Naive thymus-derived CD8-positive, alpha-beta T cell (primary cell): ENCODE results near the gene MVB12A. TPM values are rescaled to one million over a fixed set of nuclear protein-coding genes. Genes with fewer than 3 reads are reported as not detected.

Source experiments
- ATAC-seq, 2 donors: fragments of 150-1000 bp; cut with Tn5 transposase in 1 of 2; sonication (Bioruptor Pico), chemical (Tn5 transposase) in 1 of 2; 1 replicate in 1 of 2; 2 replicates in 1 of 2; pipeline ENCODE4 v1.10.0; 2021; ENCODE audit warnings: mild to moderate bottlenecking in 2 of 2, moderate library complexity in 2 of 2
- POLR2A ChIA-PET: fragments of 350-600 bp; sonication (Branson Sonifier 250); formaldehyde crosslinking; loops from one replicate; lab custom pipeline; 2021; ENCODE audit warnings: antibody characterized with exemption; lab: Charles Lee
- DNase-seq, 10 donors: peaks; one replicate each; pipeline versions ENCODE4 v3.0.0 to v3.0.0-alpha.2; 2020 to 2022
- H3K27ac Mint-ChIP-seq, 10 donors: one replicate each; pipeline ENCODE4 v1.8.0; 2020 to 2022; ENCODE audit warnings: mild to moderate bottlenecking in 10 of 10, mixed read lengths in 10 of 10, moderate library complexity in 4 of 10, inconsistent platforms in 1 of 10
- H3K27me3 Mint-ChIP-seq, 5 donors: one replicate each; pipeline ENCODE4 v1.8.0; 2021 to 2022; ENCODE audit warnings: mixed read lengths in 5 of 5
- H3K36me3 Mint-ChIP-seq, 3 donors: one replicate each; pipeline ENCODE4 v1.8.0; 2020 to 2022; ENCODE audit warnings: mixed read lengths in 3 of 3, mild to moderate bottlenecking in 2 of 3, inconsistent platforms in 1 of 3
- H3K4me1 Mint-ChIP-seq, 4 donors: one replicate each; pipeline ENCODE4 v1.8.0; 2021 to 2022; ENCODE audit warnings: mixed read lengths in 4 of 4
- H3K4me3 Mint-ChIP-seq, 10 donors: one replicate each; pipeline ENCODE4 v1.8.0; 2020 to 2022; ENCODE audit warnings: mild to moderate bottlenecking in 10 of 10, mixed read lengths in 10 of 10, moderate library complexity in 6 of 10, inconsistent platforms in 1 of 10
- H3K9me3 Mint-ChIP-seq, 9 donors: one replicate each; pipeline ENCODE4 v1.8.0; 2020 to 2022; ENCODE audit warnings: mixed read lengths in 9 of 9, mild to moderate bottlenecking in 3 of 9, inconsistent platforms in 1 of 9, moderate library complexity in 1 of 9
- polyA plus RNA-seq, 3 donors: library from polyadenylated mRNA; unstranded; fragments of 300-500 nt; fragmentation: Illumina TruSeq; gene quantifications; one replicate each; pipeline ENCODE4 v1.2.3, GENCODE V29; 2021
- total RNA-seq, 8 experiments: library from RNA in 2 of 8; stranded (reverse) in 2 of 8; gene quantifications; one replicate each; pipeline ENCODE4 v1.2.3 and lab custom pipeline; 2021 to 2026

MVB12A gene
- total and polyA plus RNA-seq, 5 experiments from 2014 or later, result 24.3 to 34.6 (median 30.0) TPM

- Mint-ChIP-seq H3K27me3 (no peaks in the 10 kb centered on the region), H3K4me1 (peaks cover 11 to 29% (median 25%) of the 10 kb centered on the region in 4 donors), H3K4me3 (peak overlapping the region; percentile 58 to 99 (median 83)), H3K36me3 (no peaks in the 10 kb centered on the region), H3K9me3 (peaks cover 0 to 3% (median 0%) of the 10 kb centered on the region in 9 donors), H3K27ac (peak overlapping the region in 4 of 10 donors; percentile 28 to 89 (median 66))
- ATAC-seq (peak in 1 of 2 donors; percentile 50), DNase-seq (no peak)
- POLR2A ChIA-PET, result interaction anchor here (0.5 to 2.3 kb wide), 9 partner anchors 12 to 897 kb away, joined by 3 to 10 read pairs (median 3); partner anchors contain the start of genes BST2 and SLC27A1
Observed at GRCh38 chr19:17391371-17392151, 28.3 kb upstream of the MVB12A start.

- POLR2A ChIA-PET, result interaction anchor here (3.0 kb wide), 1 partner anchor 12 kb away, joined by 11 read pairs; the partner anchor contains the start of gene BST2
- peaks cover 11 to 29% (median 25%) of the 10 kb centered on the region in 4 donors for H3K4me1 Mint-ChIP-seq
- no peaks in the 10 kb centered on the region for H3K27me3 Mint-ChIP-seq
- H3K27ac Mint-ChIP-seq, result peak overlapping the region in 1 of 10 donors; percentile 48
- ATAC-seq, result no peak
- peaks cover 0 to 3% (median 0%) of the 10 kb centered on the region in 9 donors for H3K9me3 Mint-ChIP-seq
- H3K36me3 Mint-ChIP-seq, result no peaks in the 10 kb centered on the region
- no peak for DNase-seq
- peak overlapping the region in 3 of 10 donors; percentile 34 to 45 (median 36) for H3K4me3 Mint-ChIP-seq
Observed at GRCh38 chr19:17393002-17393401, 26.8 kb upstream of the MVB12A start.

GRCh38 chr19:17393914-17394313 is 25.9 kb upstream of the MVB12A start, which contains the start of gene CCDC194:
Gene CCDC194, minus strand, starts transcription at chr19:17394196. Its CDS starts 38 bp downstream, at chr19:17394158.
- Mint-ChIP-seq H3K27me3 (no peaks in the 10 kb centered on the region), H3K27ac (peak within 1 kb of the TSS in 9 of 10 donors; percentile 44 to 84 (median 71)), H3K36me3 (no peaks in the 10 kb centered on the region), H3K4me1 (peaks cover 11 to 29% (median 25%) of the 10 kb centered on the region in 4 donors), H3K4me3 (peak within 1 kb of the TSS in 5 of 10 donors; percentile 7 to 45 (median 34)), H3K9me3 (peaks cover 0 to 3% (median 0%) of the 10 kb centered on the region in 9 donors)
- no peak for ATAC-seq
- DNase-seq, result no peak
- POLR2A ChIA-PET, result interaction anchor here (0.6 to 3.0 kb wide), 3 partner anchors 9 to 696 kb away, joined by 3 to 11 read pairs (median 3); partner anchors contain the start of gene BST2

GRCh38 chr19:17394891-17395415 is 24.9 kb upstream of the MVB12A start:
- no peak for ATAC-seq
- H3K27ac Mint-ChIP-seq, result peak overlapping the region in 8 of 10 donors; percentile 44 to 84 (median 72)
- peaks cover 11 to 29% (median 25%) of the 10 kb centered on the region in 4 donors for H3K4me1 Mint-ChIP-seq

GRCh38 chr19:17398902-17399527 is 20.8 kb upstream of the MVB12A start:
- ATAC-seq (no peak), DNase-seq (no peak)
- Mint-ChIP-seq H3K4me3 (no peak overlapping the region), H3K36me3 (peaks cover 0 to 27% (median 2%) of the 10 kb centered on the region in 3 donors), H3K9me3 (no peaks in the 10 kb centered on the region), H3K4me1 (peaks cover 9 to 19% (median 18%) of the 10 kb centered on the region in 4 donors), H3K27ac (peak overlapping the region in 1 of 10 donors; percentile 44), H3K27me3 (no peaks in the 10 kb centered on the region)
- POLR2A ChIA-PET, result interaction anchor here (0.6 kb wide), 1 partner anchor 9 kb away, joined by 3 read pairs; no protein-coding TSS in a partner anchor

More at GRCh38 chr19:17394891-17395415, 24.9 kb upstream of the MVB12A start:
- POLR2A ChIA-PET, result interaction anchor here (0.6 to 3.0 kb wide), 3 partner anchors 10 to 25 kb away, joined by 3 to 11 read pairs (median 3); partner anchors contain the start of genes BST2 and MVB12A
- Mint-ChIP-seq H3K27me3 (no peaks in the 10 kb centered on the region), H3K36me3 (peaks cover 0 to 3% (median 0%) of the 10 kb centered on the region in 3 donors), H3K4me3 (peak overlapping the region in 4 of 10 donors; percentile 7 to 33 (median 30)), H3K9me3 (peaks cover 0 to 2% (median 0%) of the 10 kb centered on the region in 9 donors)
- peak in 4 of 10 donors; percentile 21 to 40 (median 32) for DNase-seq

- Mint-ChIP-seq H3K27ac (peak overlapping the region in 6 of 10 donors; percentile 25 to 74 (median 50)), H3K4me3 (peak overlapping the region in 1 of 10 donors; percentile 24), H3K9me3 (no peaks in the 10 kb centered on the region), H3K27me3 (no peaks in the 10 kb centered on the region), H3K36me3 (peaks cover 0 to 27% (median 2%) of the 10 kb centered on the region in 3 donors), H3K4me1 (peaks cover 12 to 30% (median 23%) of the 10 kb centered on the region in 4 donors)
- POLR2A ChIA-PET, result no interaction called here
- ATAC-seq (no peak), DNase-seq (no peak)
Observed at GRCh38 chr19:17401628-17402027, 18.2 kb upstream of the MVB12A start.

GRCh38 chr19:17402982-17403855 is 16.6 kb upstream of the MVB12A start:
- H3K4me1 Mint-ChIP-seq, result peaks cover 20 to 39% (median 37%) of the 10 kb centered on the region in 4 donors
- peak overlapping the region; percentile 87 to 99 (median 96) for H3K4me3 Mint-ChIP-seq
- peaks cover 0 to 27% (median 2%) of the 10 kb centered on the region in 3 donors for H3K36me3 Mint-ChIP-seq
- H3K27me3 Mint-ChIP-seq, result no peaks in the 10 kb centered on the region
- ATAC-seq (peak; percentile 9 to 40), DNase-seq (peak in 6 of 10 donors; percentile 23 to 55 (median 32))
- H3K27ac Mint-ChIP-seq, result peak overlapping the region in 9 of 10 donors; percentile 28 to 97 (median 84)
- POLR2A ChIA-PET, result interaction anchor here (0.6 to 1.2 kb wide), 2 partner anchors 12 to 57 kb away, joined by 3 to 4 read pairs; no protein-coding TSS in a partner anchor
- no peaks in the 10 kb centered on the region for H3K9me3 Mint-ChIP-seq

GRCh38 chr19:17404015-17404414 is 15.8 kb upstream of the MVB12A start:
- Mint-ChIP-seq H3K9me3 (no peaks in the 10 kb centered on the region), H3K27me3 (no peaks in the 10 kb centered on the region), H3K4me1 (peaks cover 20 to 39% (median 38%) of the 10 kb centered on the region in 4 donors), H3K36me3 (peaks cover 0 to 27% (median 2%) of the 10 kb centered on the region in 3 donors), H3K4me3 (peak overlapping the region; percentile 87 to 99 (median 96)), H3K27ac (peak overlapping the region; percentile 48 to 97 (median 92))
- ATAC-seq (no peak), DNase-seq (no peak)
- POLR2A ChIA-PET, result interaction anchor here (0.6 to 4.5 kb wide), 4 partner anchors 10 to 89 kb away, joined by 3 to 29 read pairs (median 8); partner anchors contain the start of genes CCDC194 and MVB12A

- DNase-seq (no peak), ATAC-seq (no peak)
- H3K27ac Mint-ChIP-seq, result peak overlapping the region; percentile 93 to 97 (median 96)
- peaks cover 0 to 25% (median 2%) of the 10 kb centered on the region in 3 donors for H3K36me3 Mint-ChIP-seq
- peaks cover 20 to 40% (median 38%) of the 10 kb centered on the region in 4 donors for H3K4me1 Mint-ChIP-seq
- H3K27me3 Mint-ChIP-seq, result no peaks in the 10 kb centered on the region
- POLR2A ChIA-PET, result interaction anchor here (0.7 to 4.5 kb wide), 7 partner anchors 8 to 877 kb away, joined by 3 to 29 read pairs (median 3); partner anchors contain the start of genes CCDC194, JUND, MVB12A and USE1
- H3K4me3 Mint-ChIP-seq, result peak overlapping the region; percentile 87 to 99 (median 96)
- H3K9me3 Mint-ChIP-seq, result no peaks in the 10 kb centered on the region
Observed at GRCh38 chr19:17404621-17405249, 15.1 kb upstream of the MVB12A start.

- POLR2A ChIA-PET, result interaction anchor here (0.7 to 4.5 kb wide), 7 partner anchors 8 to 876 kb away, joined by 3 to 29 read pairs (median 5); partner anchors contain the start of genes CCDC194, JUND, MVB12A and USE1
- no peaks in the 10 kb centered on the region for H3K27me3 Mint-ChIP-seq
- peaks cover 0 to 23% (median 2%) of the 10 kb centered on the region in 3 donors for H3K36me3 Mint-ChIP-seq
- ATAC-seq (peak; percentile 80 to 89), DNase-seq (peak in 9 of 10 donors; percentile 27 to 74 (median 54))
- peak within 1 kb of the TSS; percentile 87 to 99 (median 96) for H3K4me3 Mint-ChIP-seq
- H3K4me1 Mint-ChIP-seq, result peaks cover 20 to 41% (median 38%) of the 10 kb centered on the region in 4 donors
- peak within 1 kb of the TSS; percentile 93 to 97 (median 96) for H3K27ac Mint-ChIP-seq
- no peaks in the 10 kb centered on the region for H3K9me3 Mint-ChIP-seq
Observed at GRCh38 chr19:17405250-17406045, 14.4 kb upstream of the MVB12A start, which contains the start of gene BST2. Gene BST2, minus strand, starts transcription at chr19:17405630. Its CDS starts 55 bp downstream, at chr19:17405575.
